Activated T-cell treated with anti-CD3 and anti-CD28 coated beads for 48 hours (primary cell): ENCODE results near the gene UVSSA.
"Not testable (repeated sequence)": the region's sequence is repeated elsewhere in the genome, so short reads cannot be mapped to it uniquely, and the experiment has no call there.

Experiments used
- DNase-seq: peaks from one replicate; pipeline ENCODE4 v3.0.0-alpha.2; 2020; ENCODE audit warnings: low read depth

Gene UVSSA

DNA sequence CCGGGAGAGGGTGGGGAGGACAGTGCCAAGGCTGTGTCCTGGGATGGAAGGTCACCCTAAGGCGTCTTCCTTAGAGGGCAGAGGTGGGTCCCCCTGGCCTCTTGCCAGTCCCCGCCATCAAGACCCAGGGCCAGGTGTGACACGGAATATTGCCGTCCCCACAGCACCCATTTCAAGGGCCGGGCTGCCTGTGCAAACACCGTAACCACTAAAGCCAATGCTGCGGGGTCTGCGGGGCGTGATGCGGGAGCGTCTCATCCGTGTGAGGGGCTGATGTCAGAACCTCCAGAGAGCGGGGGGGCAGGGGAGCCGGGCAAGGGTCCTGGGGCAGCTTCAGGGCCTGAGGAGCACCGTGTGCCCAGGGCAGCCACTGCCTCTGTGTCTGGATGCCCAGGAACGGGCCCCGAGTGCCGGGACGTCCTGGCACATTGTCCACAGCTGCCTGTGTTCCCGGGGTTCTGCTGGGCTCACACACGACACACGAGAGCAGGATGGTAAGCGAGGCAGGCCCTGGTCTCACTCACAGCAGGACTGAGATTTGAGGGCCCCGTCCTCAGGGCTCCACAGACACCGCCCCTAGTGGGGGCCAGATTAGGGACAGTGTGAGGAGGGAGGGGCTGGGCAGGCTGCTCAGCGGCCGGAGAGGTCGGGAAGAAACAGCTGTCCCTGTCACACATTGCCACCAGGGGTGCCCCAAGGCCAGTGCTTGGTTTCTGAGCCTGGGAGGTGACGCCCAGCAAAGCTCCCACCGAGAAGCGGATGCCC lies 30.0 kb downstream of the UVSSA start:
- no peak for DNase-seq

- no peak for DNase-seq
These were observed 30.7 kb downstream of the UVSSA start for GRCh38 chr4:1377606-1378261.

- DNase-seq: no peak
These were observed 31.7 kb downstream of the UVSSA start for GRCh38 chr4:1378559-1379231.

DNA sequence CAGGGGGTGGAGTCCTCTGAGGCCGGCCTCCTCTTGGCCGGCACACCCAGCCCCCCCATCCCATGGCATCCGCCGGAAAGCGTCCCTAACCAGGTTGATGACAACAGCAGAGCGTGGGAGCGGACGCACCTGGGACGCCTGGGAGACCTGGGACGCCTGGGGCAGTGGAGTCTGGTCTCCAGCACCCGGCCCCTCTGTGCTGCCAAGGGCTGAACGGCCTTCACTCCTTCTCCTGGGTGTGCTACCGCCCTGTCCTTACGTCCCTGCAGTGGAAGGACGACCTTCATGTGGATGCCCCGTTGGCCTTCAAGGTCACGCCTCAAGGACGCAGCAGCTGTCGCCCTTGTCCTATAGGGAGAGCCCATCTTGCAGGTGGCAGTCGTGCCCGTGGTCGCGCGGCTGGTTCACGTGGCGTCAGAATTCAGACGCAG lies 32.4 kb downstream of the UVSSA start:
- DNase-seq: no peak

- DNase-seq: no peak
These were observed 32.9 kb downstream of the UVSSA start for GRCh38 chr4:1379801-1380331.

DNA sequence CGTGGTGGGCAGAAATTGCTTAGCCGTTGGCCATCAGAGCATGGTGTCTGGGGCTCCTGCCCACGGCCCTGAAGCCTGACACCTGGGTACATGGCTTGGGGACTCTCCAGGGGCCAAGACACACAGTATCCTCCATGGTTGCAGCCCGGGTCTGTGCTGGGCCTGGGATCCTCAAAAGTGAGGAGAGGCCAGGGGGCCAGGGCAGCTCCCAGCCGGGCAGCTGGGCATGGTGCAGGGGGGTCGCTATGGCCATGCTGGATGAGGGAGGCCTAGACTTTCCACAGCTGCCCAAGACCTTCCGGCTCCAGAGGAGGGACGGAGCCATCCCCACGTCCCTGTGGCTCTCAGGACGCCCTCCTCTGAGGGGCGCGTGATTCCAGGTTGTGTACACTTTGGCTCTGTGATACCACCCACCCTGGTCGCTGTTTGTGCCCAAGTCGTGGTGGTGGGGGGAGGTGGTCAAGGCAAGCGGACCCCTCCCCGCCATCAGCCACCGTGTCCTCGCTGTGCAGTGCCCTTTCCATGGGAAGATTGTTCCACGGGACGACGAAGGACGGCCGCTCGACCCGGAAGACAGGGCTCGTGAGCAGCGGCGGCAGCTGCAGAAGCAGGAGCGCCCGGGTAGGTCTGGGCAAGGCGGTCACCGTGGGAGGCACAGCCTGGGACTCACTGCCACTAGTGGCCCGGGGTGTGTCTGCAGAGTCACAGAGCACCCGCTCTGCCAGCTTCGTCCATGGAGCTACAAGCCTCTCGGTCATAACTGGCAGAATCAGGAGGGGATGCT lies 33.6 kb downstream of the UVSSA start:
- no peak for DNase-seq

GRCh38 chr4:1381181-1381621 lies 34.2 kb downstream of the UVSSA start:
- no peak for DNase-seq

- DNase-seq: no peak
These were observed 35.0 kb downstream of the UVSSA start for GRCh38 chr4:1381944-1382541.

DNA sequence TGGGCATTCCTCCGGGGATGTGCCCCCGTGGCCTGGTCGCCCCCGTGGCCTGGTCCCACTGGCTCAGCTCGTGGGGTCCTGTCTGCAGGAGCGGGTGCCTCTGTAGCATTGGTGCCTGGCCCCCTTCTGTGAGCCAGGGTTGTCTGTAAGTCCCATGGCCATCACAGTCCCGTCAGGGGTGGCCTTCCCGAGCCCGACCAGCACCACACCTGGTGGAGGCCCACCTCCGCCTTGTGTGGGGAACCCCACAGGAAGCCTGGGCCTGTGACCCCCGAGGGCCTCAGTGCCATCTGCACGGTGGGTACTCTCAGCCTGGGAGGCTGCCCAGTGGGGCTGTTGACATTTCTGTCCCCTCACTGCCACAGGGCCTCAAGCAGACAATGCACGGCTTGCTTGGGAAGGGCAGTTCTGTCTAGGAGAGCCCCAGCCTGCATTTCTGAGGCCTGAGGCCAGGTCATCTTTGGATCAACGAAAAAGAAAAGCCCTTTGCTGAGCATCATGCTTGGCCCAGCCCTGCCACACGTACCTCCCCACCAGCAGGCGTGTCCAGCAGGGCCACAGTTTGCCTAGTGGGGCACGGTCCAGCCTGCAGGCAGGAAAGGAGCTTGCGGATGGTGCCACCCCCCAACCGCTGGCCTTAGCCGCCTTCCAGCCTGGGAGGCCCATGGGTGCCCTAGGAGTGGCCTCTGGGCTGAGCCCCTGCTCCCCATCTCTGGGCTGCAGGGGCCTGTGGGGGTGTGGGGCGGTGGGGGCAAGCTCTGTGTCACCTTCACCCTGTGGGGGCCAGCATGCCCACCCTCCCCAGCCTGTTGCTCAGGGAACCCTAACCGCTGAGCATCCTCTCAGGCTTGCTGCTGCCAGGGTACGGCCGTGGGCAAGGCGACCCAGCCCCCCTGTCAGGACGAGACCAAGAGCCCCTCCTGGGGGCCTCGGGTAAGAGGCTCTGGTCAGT lies 36.0 kb downstream of the UVSSA start:
- no peak for DNase-seq

DNA sequence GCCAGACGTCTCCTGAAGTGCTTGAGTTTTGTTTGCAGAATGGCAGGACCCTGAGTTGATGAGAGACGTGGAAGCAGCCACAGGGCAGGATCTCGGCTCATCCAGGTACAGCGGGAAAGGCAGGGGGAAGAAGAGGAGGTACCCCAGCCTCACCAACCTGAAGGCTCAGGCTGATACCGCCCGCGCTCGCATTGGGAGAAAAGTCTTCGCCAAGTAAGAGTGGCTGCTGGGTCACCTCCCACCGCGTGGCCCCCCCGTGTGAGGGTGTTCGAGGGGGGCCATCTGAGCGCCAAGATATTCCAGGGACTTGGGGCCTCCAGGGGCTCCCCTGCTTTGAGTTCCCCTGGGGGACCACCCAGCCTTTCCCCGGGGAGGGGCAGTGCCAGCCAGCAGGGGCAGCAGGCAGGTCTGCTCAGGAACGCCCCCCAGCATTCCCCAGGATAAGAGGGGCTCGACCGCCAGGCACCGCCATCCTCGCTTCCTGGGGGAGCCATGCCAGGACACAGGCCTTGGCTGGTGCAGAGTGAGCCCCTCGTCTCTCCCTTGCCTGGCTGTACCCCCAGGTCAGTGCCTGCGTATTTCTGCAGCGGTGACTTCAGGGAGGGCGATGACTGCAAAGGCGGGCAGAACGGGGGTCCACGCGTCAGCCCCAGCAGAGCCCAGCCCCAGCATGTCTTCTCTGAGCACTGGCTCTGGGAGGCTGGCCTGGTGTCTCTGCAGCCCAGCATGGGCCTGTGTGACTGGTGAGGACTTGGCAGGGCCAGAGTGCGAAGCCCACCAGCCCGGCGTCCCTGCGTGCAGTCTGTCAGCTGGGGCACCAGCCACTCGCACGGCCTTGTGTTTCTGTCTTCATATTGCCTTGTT lies 37.0 kb downstream of the UVSSA start:
- no peak for DNase-seq

DNA sequence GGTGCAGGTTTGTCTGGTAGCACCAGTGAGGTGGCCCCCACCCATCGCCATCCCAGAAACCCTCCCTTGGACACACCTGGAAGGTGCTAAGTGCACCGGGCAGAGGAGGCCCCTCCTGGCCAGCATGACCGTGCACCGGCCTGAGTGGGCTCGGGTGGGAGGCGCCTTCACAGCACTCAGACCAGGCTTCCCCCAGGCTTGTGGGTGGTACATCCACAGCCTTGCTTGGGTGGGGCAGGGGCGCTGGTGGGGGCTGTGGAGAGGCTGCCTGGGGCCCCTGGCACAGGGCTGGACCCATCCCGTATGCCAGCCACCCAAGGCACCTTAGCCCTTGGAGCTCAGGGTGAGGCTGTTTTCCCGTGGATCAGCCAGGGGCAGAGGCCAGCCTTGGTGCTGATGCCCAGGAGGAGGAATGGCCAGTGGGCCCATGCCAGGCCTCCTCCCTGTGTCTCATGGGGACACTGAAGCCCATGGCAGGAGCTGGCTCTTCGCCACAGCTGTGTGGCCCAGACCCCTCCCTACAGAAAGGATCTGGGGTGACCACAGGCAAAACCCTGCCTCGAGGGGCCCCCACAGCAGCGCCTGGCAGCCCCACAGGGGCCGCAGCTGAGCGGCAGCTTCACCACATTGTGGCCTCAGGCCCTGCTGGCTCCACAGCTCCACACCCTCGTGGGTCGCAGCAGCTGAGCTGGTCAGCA lies 37.8 kb downstream of the UVSSA start:
- DNase-seq: no peak

DNA sequence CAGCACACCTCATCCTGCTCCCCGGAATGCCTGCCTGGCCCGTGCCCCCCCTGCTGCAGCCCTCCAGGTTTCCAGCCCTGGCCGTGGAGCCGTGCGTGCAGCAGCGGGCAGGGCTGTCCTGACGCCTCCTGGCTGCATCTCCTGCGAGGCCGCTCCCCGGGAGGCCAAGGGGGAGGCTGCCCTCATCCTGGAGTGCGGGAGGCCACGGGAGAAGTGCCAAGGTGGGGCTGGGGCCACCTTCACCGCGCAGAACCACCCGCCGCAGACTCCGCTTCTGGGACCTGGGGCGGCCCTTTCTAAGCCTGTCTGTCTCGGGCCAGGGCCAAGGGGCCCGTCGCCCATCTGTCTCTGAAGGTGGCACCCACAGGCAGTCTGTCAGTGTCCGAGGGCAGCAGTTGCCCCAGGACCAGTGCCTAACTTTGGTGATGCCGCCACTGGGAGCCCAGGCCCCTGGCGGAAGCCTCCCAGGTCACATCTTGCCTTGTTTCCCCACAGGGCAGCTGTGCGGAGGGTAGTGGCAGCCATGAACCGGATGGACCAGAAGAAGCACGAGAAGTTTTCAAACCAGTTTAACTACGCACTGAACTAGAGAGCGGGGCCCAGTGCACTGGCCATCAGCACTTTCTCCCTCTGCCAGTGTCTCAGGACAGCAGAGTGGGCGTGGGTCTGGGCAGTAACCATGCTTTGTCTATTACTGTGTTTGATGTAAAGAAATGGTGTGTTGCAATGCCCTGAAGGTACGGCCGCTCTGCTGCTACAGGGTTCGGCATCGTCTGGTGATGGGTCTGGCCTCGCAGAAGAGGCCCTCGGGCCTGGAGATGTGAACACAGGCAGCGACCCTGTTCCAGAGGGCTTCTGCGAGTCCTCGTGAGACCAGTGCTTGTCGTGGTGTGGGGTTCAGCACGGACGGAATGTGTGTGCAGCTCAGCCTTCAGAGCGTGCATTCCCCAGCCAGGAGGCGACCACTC lies 38.6 kb downstream of the UVSSA start:
- DNase-seq: no peak

GRCh38 chr4:1393363-1393762 lies 46.4 kb downstream of the UVSSA start:
- not testable (repeated sequence) for DNase-seq

DNA sequence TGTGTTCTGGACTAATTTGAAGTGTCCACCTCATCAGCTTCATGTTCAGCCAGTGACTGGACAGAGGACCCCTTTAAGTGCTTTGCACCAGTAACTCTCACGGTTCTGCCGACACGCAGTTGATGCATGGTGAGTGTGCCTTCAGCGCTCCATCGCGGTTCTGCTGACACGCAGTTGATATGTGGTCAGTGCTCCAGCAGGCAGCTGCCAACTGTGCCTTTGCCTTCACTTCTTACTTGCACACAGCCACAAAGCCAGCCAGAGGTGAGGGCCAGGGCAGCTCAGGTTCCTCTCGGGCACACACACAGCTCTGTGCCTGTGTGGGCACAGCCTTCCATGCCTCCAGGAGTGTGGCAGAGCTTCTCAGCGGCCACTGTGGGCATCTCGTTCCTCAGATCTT lies 46.9 kb downstream of the UVSSA start:
- DNase-seq: no peak

DNA sequence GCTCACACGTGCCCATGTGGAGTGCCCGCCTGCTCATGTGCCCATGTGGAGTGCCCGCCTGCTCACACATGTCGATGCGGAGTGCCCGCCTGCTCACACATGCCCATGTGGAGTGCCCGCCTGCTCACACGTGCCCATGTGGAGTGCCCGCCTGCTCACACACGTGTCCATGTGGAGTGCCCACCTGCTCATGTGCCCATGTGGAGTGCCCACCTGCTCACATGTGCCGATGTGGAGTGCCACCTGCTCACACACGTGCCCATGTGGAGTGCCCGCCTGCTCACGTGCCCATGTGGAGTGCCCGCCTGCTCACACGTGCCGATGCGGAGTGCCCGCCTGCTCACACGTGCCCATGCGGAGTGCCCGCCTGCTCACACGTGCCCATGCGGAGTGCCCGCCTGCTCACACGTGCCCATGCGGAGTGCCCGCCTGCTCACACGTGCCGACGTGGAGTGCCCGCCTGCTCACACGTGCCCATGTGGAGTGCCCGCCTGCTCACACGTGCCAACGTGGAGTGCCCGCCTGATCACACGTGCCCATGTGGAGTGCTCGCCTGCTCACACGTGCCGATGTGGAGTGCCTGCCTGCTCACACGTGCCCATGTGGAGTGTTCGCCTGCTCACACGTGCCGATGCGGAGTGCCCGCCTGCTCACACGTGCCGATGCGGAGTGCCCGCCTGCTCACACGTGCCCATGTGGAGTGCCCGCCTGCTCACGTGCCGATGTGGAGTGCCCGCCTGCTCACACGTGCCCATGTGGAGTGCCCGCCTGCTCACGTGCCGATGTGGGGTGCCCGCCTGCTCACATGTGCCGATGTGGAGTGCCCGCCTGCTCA lies 47.8 kb downstream of the UVSSA start:
- not testable (repeated sequence) for DNase-seq

DNA sequence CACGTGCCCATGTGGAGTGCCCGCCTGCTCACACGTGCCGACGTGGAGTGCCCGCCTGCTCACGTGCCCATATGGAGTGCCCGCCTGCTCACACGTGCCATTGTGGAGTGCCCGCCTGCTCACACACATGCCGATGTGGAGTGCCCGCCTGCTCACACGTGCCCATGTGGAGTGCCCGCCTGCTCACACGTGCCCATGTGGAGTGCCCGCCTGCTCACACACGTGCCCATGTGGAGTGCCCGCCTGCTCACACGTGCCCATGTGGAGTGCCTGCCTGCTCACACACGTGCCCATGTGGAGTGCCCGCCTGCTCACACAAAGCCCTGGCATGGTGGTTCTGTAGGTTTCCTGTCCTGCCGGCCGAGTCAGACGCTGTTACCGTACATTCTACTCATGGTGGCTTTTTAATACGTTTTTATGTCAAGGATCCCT lies 48.4 kb downstream of the UVSSA start:
- not testable (repeated sequence) for DNase-seq
